Vagina (tissue), 2 donors: ENCODE measurements around the gene CYP2D6.

Experiments
- CTCF ChIP-seq, 3 experiments: fragments of 450-650 bp in 2 of 3; fragments of 200-600 bp in 1 of 3; sonication (generic) in 1 of 3; IDR thresholded peaks; one replicate each; pipeline ENCODE4 v1.5.1; 2017 to 2019; ENCODE audit warnings: antibody characterized with exemption in 3 of 3, mild to moderate bottlenecking in 2 of 3, moderate library complexity in 2 of 3
- POLR2A ChIP-seq, 2 donors: fragments of 450-650 bp; IDR thresholded peaks; one replicate each; pipeline ENCODE4 v1.6.1; 2017; ENCODE audit warnings: antibody characterized with exemption in 2 of 2, mild to moderate bottlenecking in 2 of 2, moderate library complexity in 2 of 2

GRCh38 chr22:42154293-42155052, 23.9 kb upstream of the CYP2D6 start:
- TF ChIP-seq POLR2A (IDR thresholded peaks at IDR 0.05) (no peak), CTCF (IDR thresholded peaks at IDR 0.05) (no peak)
